ENCODE measurements around the gene GNA12. TPM values are rescaled to one million over a fixed set of nuclear protein-coding genes. Genes with fewer than 3 reads are reported as not detected.

GNA12 gene
- total RNA-seq, 1 experiment from 2014 or later = 63.8 TPM

DNA sequence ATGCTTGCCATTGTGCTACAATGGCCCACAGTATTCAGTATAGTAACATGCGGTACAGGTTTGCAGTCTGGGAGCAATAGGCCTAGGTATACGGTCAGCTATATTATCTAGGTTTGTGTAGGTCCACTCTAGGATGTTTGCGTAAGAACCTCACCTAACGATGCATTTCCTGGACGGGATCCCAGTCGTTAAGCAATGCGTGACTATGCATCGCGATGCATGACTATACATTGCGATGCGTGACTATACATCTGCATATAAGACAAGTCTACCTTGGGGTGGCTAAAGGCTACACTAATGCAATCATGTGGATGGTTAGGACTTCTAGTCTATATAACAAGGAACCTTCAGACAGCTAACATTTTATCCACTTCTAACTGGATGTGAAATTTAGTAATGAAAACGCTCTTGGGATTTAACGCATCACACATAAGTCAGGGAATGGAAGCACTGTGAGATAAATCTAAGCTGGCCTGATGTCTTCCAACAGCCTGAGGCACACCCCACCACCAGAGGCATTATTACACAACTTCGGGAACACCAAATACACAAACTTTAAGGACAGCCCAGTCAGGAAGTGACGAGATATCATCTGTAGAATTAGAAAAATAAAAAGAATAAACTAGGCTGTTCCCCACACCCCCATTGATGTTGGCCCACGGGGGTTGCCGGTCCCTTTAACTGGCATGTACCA, 9.2 kb downstream of the GNA12 start:
- Mint-ChIP-seq H3K9me3 (ENCODE audit: unreplicated experiment) (no peaks in the 10 kb centered on the region), H3K27ac (ENCODE audit: unreplicated experiment) (no peak overlapping the region), H3K36me3 (ENCODE audit: insufficient read depth, unreplicated experiment) (peaks cover 49% of the 10 kb centered on the region), H3K4me1 (ENCODE audit: low read depth, unreplicated experiment) (peaks cover 54% of the 10 kb centered on the region), H3K4me3 (ENCODE audit: unreplicated experiment) (no peak overlapping the region), H3K27me3 (ENCODE audit: insufficient read depth, unreplicated experiment) (no peaks in the 10 kb centered on the region)
- Histone ChIP-seq H3K36me3 (ENCODE audit: control insufficient read depth, insufficient read depth, low read length) (no peaks in the 10 kb centered on the region; the same call in 1 of the 2 replicates), H3K4me3 (ENCODE audit: low read depth, low read length) (no peak overlapping the region), H3K27me3 (replicated peaks; ENCODE audit: control insufficient read depth, insufficient read depth, low read length) (no peaks in the 10 kb centered on the region), H3K9me3 (no peaks in the 10 kb centered on the region), H3K4me1 (peaks cover 48% of the 10 kb centered on the region)
- POLR2A ChIA-PET = no interaction called here
- DNase-seq = no peak
- TF ChIP-seq, protein P1, sequence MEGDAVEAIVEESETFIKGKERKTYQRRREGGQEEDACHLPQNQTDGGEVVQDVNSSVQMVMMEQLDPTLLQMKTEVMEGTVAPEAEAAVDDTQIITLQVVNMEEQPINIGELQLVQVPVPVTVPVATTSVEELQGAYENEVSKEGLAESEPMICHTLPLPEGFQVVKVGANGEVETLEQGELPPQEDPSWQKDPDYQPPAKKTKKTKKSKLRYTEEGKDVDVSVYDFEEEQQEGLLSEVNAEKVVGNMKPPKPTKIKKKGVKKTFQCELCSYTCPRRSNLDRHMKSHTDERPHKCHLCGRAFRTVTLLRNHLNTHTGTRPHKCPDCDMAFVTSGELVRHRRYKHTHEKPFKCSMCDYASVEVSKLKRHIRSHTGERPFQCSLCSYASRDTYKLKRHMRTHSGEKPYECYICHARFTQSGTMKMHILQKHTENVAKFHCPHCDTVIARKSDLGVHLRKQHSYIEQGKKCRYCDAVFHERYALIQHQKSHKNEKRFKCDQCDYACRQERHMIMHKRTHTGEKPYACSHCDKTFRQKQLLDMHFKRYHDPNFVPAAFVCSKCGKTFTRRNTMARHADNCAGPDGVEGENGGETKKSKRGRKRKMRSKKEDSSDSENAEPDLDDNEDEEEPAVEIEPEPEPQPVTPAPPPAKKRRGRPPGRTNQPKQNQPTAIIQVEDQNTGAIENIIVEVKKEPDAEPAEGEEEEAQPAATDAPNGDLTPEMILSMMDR (IDR thresholded peaks at IDR 0.05; ENCODE audit: insufficient read depth in 1 of 2, low read depth in 1 of 2, low read length in 1 of 2, severe bottlenecking in 1 of 2, unreplicated experiment in 1 of 2) = no peak
- no TSS peak for BruUV-seq (replicated peaks)
- intact Hi-C loops (cut with micrococcal nuclease; ENCODE audit: unreplicated experiment) = loop anchor here (5.0 kb wide), 1 partner anchor 73 kb away; no protein-coding TSS in a partner anchor
- CTCF ChIA-PET = interaction anchor here (0.6 kb wide), 1 partner anchor 143 kb away, joined by 7 read pairs; no protein-coding TSS in a partner anchor

DNA sequence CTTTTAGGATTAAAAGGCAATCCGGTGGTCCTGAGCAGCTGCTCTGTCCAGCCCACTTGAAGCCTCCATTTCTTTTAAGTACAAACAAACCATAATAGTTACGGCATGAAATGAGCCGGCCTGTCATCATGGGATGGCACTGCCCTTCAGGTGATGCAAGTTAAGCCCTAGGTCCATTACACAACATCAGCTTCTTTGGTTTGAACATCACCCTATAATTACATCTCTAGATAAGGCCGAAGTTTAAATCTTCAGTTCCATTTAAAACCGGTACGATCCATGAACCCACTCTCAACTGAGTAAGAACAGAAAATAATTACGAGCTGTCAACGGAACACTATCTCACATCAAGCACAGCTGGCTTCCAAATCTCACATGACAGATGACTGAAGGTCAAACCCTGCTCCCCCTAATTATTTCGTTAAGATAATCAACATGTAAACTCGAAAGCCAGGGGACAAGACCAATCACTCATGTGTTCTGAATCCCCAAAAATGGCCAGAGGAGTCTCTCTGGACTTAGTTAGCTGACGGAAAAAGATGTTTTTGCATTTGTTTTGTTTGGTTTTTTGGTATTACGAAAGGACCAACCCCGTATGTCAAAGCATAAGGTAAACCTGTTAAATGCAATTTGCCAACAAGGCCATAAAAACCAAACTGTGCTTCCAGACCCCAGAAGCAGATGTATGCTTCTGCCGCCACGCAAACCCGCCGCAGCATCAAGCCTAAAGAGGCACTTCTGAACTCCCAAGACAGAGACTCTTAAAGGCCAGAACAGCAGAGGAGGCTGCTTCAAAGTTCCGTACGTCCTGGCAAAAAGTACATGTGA, 10.8 kb downstream of the GNA12 start:
- H3K36me3 Mint-ChIP-seq (ENCODE audit: insufficient read depth, unreplicated experiment) = peaks cover 46% of the 10 kb centered on the region

DNA sequence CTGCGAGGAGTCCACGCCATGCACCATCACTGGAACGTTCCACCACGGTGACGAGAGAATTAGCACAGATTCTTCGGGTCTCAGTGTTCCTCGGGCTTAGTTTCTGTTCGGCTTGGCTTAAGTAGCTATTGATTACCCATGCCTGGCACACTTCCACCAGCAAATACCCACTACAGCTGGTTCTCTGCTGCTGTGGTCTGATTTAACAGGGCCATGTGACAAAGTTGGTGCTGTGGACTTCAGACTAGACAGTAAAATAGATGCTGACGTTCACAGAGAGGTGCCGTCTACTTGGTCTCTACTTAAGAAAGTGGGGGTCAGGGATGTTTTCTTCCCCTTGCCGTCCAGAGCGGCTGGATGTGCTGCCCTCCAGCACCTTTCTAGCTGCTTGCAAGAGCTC, 11.6 kb downstream of the GNA12 start:
- Histone ChIP-seq H3K36me3 (ENCODE audit: control insufficient read depth, insufficient read depth, low read length) (no peaks in the 10 kb centered on the region), H3K4me3 (ENCODE audit: low read depth, low read length) (no peak overlapping the region), H3K27me3 (replicated peaks; ENCODE audit: control insufficient read depth, insufficient read depth, low read length) (no peaks in the 10 kb centered on the region), H3K9me3 (no peaks in the 10 kb centered on the region), H3K4me1 (peaks cover 64% of the 10 kb centered on the region)
- TF ChIP-seq, protein P1 (IDR thresholded peaks at IDR 0.05; ENCODE audit: insufficient read depth in 1 of 2, low read depth in 1 of 2, low read length in 1 of 2, severe bottlenecking in 1 of 2, unreplicated experiment in 1 of 2) = no peak
- POLR2A ChIA-PET = interaction anchor here (0.7 kb wide), 1 partner anchor 42 kb away, joined by 3 read pairs; no protein-coding TSS in a partner anchor
- H3K27ac Mint-ChIP-seq (ENCODE audit: unreplicated experiment) = peak overlapping the region; percentile 57
- intact Hi-C loops (cut with micrococcal nuclease; ENCODE audit: unreplicated experiment) = loop anchor here (5.0 kb wide), 1 partner anchor 70 kb away; no protein-coding TSS in a partner anchor
- DNase-seq = no peak
- H3K4me3 Mint-ChIP-seq (ENCODE audit: unreplicated experiment) = no peak overlapping the region
- no TSS peak for BruUV-seq (replicated peaks)
- H3K36me3 Mint-ChIP-seq (ENCODE audit: insufficient read depth, unreplicated experiment) = peaks cover 42% of the 10 kb centered on the region
- CTCF ChIA-PET = no interaction called here
- H3K4me1 Mint-ChIP-seq (ENCODE audit: low read depth, unreplicated experiment) = peaks cover 56% of the 10 kb centered on the region
- no peaks in the 10 kb centered on the region for H3K27me3 Mint-ChIP-seq (ENCODE audit: insufficient read depth, unreplicated experiment)
- no peaks in the 10 kb centered on the region for H3K9me3 Mint-ChIP-seq (ENCODE audit: unreplicated experiment)

More for the DNA sequence above, 10.8 kb downstream of the GNA12 start:
- no peak for DNase-seq
- H3K9me3 ChIP-seq = no peaks in the 10 kb centered on the region
- TF ChIP-seq, protein P1 (IDR thresholded peaks at IDR 0.05; ENCODE audit: insufficient read depth in 1 of 2, low read depth in 1 of 2, low read length in 1 of 2, severe bottlenecking in 1 of 2, unreplicated experiment in 1 of 2) = no peak
- H3K27me3 Mint-ChIP-seq (ENCODE audit: insufficient read depth, unreplicated experiment) = no peaks in the 10 kb centered on the region
- BruUV-seq (replicated peaks) = no TSS peak
- H3K27me3 ChIP-seq (replicated peaks; ENCODE audit: control insufficient read depth, insufficient read depth, low read length) = no peaks in the 10 kb centered on the region
- no peaks in the 10 kb centered on the region for H3K36me3 ChIP-seq (ENCODE audit: control insufficient read depth, insufficient read depth, low read length)
- no peak overlapping the region for H3K4me3 Mint-ChIP-seq (ENCODE audit: unreplicated experiment)
- intact Hi-C loops (cut with micrococcal nuclease; ENCODE audit: unreplicated experiment) = loop anchor here (5.0 kb wide), 1 partner anchor 71 kb away; no protein-coding TSS in a partner anchor
- H3K4me3 ChIP-seq (ENCODE audit: low read depth, low read length) = no peak overlapping the region
- POLR2A ChIA-PET = no interaction called here
- H3K27ac Mint-ChIP-seq (ENCODE audit: unreplicated experiment) = peak overlapping the region; percentile 57
- peaks cover 62% of the 10 kb centered on the region for H3K4me1 ChIP-seq
- no peaks in the 10 kb centered on the region for H3K9me3 Mint-ChIP-seq (ENCODE audit: unreplicated experiment)
- CTCF ChIA-PET = no interaction called here
- H3K4me1 Mint-ChIP-seq (ENCODE audit: low read depth, unreplicated experiment) = peaks cover 60% of the 10 kb centered on the region
